Activated CD4-positive, alpha-beta T cell treated with anti-CD3 and anti-CD28 coated beads, Interleukin-2, amount 10 ng/mL, durations not matched to agents 24 days and 14 days (primary cell): Measurements from ENCODE around the gene MEMO1. TPM values are rescaled to one million over a fixed set of nuclear protein-coding genes. Genes with fewer than 3 reads are reported as not detected.
"Not testable (repeated sequence)": the region's sequence is repeated elsewhere in the genome, so short reads cannot be mapped to it uniquely, and the experiment has no call there.

Source experiments
- DNase-seq: peaks from one replicate; pipeline ENCODE4 v3.0.0; 2022
- H3K27ac Mint-ChIP-seq: one replicate; pipeline ENCODE4 v1.8.0; 2022; ENCODE audit warnings: mild to moderate bottlenecking, mixed read lengths
- H3K27me3 Mint-ChIP-seq: one replicate; pipeline ENCODE4 v1.8.0; 2022; ENCODE audit warnings: mixed read lengths
- H3K36me3 Mint-ChIP-seq: one replicate; pipeline ENCODE4 v1.8.0; 2022; ENCODE audit warnings: low read depth, mild to moderate bottlenecking, mixed read lengths
- H3K4me1 Mint-ChIP-seq: one replicate; pipeline ENCODE4 v1.8.0; 2021; ENCODE audit warnings: mixed read lengths
- H3K4me3 Mint-ChIP-seq: one replicate; pipeline ENCODE4 v1.8.0; 2022; ENCODE audit warnings: mild to moderate bottlenecking, moderate library complexity, mixed read lengths
- H3K9me3 Mint-ChIP-seq: one replicate; pipeline ENCODE4 v1.8.0; 2021; ENCODE audit warnings: mixed read lengths
- intact Hi-C: fragments of 100-400 bp; cut with micrococcal nuclease; formaldehyde crosslinking; loops from one replicate; pipeline ENCODE4 v1.15.1; 2023
- total RNA-seq: library from RNA; stranded (reverse); gene quantifications from 2 replicates; pipeline ENCODE4 v1.2.3, GENCODE V29; 2022

Gene MEMO1
- total RNA-seq = 64.0 and 65.8 TPM in 2 replicates

DNA sequence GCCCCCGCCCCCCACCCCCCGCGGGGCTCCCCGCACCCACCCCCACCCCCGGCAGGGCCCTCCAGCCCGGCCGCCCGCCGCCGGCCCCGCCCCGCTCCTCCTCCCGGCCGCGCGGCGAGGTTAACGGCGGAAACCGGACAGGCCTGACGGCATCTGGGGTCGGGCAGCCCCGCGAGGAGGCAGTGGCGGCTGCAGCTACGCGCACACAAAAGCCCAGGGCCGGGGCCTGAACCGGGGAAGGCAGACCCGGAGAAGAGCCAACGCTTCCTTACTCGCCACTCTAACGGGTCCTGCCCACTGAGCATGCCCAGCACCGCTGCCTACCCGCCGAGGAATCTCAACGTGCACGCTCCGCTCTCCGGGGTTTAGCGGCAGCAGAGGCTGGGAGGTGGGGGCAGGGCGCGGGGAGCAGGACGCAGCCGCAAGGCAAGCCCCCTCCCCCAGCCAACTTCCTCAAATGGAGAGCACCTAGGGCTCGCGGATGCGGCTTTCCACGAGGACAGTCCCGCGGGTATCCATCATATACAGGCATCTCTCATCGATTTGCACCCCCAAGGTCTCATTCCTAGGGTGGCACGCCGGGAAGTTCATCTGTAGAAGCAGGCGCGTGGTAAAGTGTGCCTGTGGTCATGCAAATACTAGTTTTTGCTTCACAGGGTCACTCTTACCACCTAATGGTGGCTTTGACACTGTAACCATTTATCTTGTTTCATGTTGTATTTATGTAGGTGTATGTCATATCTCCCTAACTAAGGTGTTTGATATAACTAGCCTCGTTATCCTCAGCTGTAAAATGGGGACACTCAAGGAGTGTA lies at the start of gene MEMO1:
Gene MEMO1 (minus strand): TSS at position 339 of the 815 bp plus-strand sequence. CDS start 761 bp downstream, outside the sequence.
- Mint-ChIP-seq H3K9me3 (no peaks in the 10 kb centered on the region), H3K4me1 (peaks cover 33% of the 10 kb centered on the region), H3K27ac (peak within 1 kb of the TSS; percentile 96), H3K4me3 (peak within 1 kb of the TSS; percentile 90), H3K36me3 (peaks cover 14% of the 10 kb centered on the region), H3K27me3 (no peaks in the 10 kb centered on the region)
- intact Hi-C loops = loop anchor here (1.0 to 2.0 kb wide), 5 partner anchors 28 to 1588 kb away; partner anchors contain the start of genes BIRC6, DPY30, FAM98A and SPAST
- peak; percentile 98 for DNase-seq

DNA sequence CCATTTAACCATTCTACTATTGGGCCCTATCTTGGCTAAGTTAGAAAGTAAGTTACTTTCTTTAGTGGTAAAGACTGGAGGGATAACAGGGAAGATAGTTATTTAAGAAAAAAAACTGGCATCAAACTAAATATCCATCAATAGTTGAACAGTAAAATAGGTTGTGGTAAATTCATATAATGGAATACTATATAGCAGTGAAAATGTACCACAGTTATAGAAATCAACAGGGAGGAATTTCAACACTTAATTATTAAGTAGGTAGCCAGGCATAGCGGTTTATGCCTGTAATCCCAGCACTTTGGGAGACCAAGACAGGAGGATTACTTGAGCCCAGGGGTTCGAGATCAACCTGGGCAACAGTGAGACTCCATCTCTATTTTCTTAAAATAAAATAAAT lies 49.5 kb upstream of the MEMO1 start:
- no peak overlapping the region for H3K27ac Mint-ChIP-seq
- no peak overlapping the region for H3K4me3 Mint-ChIP-seq
- no peaks in the 10 kb centered on the region for H3K9me3 Mint-ChIP-seq
- no peak for DNase-seq
- peaks cover 2% of the 10 kb centered on the region for H3K36me3 Mint-ChIP-seq
- peaks cover 2% of the 10 kb centered on the region for H3K27me3 Mint-ChIP-seq
- intact Hi-C loops = loop anchor here (5.0 kb wide), 1 partner anchor 1913 kb away; the partner anchor contains the start of gene YPEL5
- H3K4me1 Mint-ChIP-seq = peaks cover 17% of the 10 kb centered on the region

DNA sequence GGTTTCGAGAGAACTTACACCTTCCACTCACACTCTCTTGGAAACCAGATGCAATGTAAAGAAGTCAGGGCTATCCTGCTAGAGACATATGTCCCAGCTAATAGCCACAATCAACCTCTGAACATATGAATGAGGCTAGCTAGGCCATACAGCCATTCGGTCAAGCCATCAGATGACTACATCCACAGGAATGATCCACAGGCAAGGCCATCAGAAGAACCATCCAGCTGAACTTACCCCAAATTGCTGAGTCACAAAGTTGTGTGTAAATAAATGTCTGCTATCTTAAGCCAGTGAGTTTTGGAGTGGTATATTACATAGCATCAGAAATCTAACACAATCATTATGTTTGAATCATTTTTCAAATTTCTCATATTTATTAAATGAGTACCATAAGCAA lies 47.3 kb upstream of the MEMO1 start:
- intact Hi-C loops = no loop called here
- no peak for DNase-seq
- H3K27me3 Mint-ChIP-seq = peaks cover 2% of the 10 kb centered on the region
- H3K36me3 Mint-ChIP-seq = no peaks in the 10 kb centered on the region
- no peaks in the 10 kb centered on the region for H3K9me3 Mint-ChIP-seq
- H3K4me3 Mint-ChIP-seq = no peak overlapping the region
- H3K4me1 Mint-ChIP-seq = peaks cover 10% of the 10 kb centered on the region
- no peak overlapping the region for H3K27ac Mint-ChIP-seq

DNA sequence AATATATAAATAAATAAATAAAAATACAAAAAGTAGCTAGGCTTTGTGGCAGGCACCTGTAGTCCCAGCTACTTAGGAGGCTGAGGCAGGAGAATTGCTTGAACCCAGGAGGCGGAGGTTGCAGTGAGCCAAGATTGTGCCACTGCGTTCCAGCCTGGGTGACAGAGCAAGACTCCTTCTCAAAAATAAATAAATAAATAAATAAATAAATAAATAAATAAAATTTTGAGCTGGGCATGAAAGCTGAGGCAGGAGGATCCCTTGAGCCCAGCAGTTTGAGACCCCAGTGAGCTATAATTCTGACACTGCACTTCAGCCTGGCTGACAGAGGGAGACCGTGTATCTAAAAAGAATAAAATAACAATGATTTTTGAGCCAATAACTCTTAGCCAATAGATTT lies 43.8 kb upstream of the MEMO1 start:
- H3K4me3 Mint-ChIP-seq, H3K36me3 Mint-ChIP-seq, H3K27ac Mint-ChIP-seq, intact Hi-C loops, DNase-seq, H3K4me1 Mint-ChIP-seq, H3K27me3 Mint-ChIP-seq, H3K9me3 Mint-ChIP-seq: not testable (repeated sequence)

DNA sequence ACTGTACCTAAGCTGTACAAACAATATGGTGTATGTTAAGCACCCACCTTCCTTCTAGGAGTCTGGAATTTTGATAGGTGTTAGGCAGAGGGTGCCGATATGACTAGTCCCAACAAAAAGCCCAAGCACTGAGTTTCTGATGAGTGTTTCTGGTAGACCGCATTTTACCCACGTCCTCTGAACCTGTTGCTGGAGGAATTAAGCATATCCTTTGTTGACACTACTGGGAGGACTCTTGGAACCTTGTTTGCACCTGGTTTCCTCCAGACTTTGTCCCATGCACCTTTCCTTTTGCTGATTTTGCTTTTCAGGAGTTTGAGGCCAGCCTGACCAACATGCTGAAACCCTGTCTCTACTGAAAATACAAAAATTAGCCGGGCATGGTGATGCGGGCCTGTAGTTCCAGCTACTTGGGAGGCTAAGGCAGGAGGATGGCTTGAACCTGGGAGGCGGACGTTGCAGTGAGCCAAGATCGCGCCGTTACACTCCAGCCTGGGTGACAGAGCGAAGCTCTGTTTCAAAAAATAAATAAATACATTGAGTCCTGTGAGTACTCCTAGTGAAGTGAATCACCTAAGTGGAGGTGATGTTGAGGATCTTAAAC lies 41.1 kb upstream of the MEMO1 start:
- no peak for DNase-seq
- no peaks in the 10 kb centered on the region for H3K36me3 Mint-ChIP-seq
- no peak overlapping the region for H3K27ac Mint-ChIP-seq

DNA sequence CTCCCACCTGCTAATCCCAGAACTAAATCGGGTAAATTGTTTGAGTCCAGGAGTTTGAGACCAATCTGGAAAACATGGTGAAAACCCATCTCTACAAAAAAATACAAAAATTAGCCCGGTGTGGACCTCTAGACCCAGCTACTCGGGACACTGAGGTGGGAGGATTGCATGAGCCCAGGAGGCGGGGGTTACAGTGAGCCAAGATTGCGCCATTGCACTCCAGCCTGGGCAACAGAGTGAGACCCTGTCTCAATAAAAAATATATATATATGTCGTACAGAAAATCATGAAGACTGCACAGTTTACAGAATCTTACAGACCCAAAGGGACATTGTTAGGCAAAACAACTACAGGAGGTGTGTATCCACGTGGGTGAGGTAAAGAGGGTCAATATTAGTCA lies 32.8 kb upstream of the MEMO1 start:
- no peak overlapping the region for H3K4me3 Mint-ChIP-seq
- intact Hi-C loops = no loop called here
- H3K27ac Mint-ChIP-seq = no peak overlapping the region
- no peak for DNase-seq
- H3K4me1 Mint-ChIP-seq = peaks cover 11% of the 10 kb centered on the region
- no peaks in the 10 kb centered on the region for H3K27me3 Mint-ChIP-seq
- H3K36me3 Mint-ChIP-seq = no peaks in the 10 kb centered on the region
- no peaks in the 10 kb centered on the region for H3K9me3 Mint-ChIP-seq

More for the DNA sequence above, 41.1 kb upstream of the MEMO1 start:
- no peaks in the 10 kb centered on the region for H3K27me3 Mint-ChIP-seq
- H3K9me3 Mint-ChIP-seq = no peaks in the 10 kb centered on the region
- intact Hi-C loops = no loop called here
- peaks cover 2% of the 10 kb centered on the region for H3K4me1 Mint-ChIP-seq
- no peak overlapping the region for H3K4me3 Mint-ChIP-seq

DNA sequence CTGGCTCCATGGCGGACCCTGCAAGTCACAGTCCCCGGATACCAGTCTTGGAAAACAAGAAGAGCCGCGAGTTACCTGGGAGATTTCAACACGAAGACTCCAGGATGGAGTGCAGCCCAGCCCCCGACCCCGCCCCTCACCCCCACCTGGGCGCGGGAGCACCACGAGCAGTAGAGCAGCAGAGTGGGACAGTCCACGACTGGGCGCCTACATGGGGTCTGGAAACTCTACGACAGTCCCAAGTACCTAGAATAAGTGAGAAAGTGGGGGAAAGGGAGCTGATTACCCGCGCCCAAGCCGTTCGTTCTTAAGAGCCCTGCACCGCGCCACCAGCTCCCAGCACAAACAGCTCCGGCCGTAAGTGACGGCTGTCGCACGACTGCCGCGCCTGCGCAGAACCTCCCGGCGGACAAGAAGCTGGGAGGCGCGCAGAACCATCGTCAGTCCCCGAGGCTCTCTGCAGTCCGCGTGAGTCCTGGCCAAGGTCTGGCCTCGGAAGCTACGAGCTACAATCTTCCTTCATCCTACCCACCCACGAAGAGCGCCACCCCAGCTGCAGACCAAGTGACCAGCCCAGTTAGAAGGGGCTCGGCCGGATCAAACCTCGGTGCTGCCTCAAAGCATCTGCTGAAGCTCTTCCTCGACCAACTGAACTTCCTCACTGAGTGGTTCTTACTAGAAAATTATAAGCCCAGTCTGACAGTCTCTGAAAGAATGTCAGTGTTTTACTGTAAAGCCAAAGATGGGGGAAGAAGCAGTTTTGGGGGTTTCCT lies 28.8 kb upstream of the MEMO1 start, which contains the start of gene DPY30:
Gene DPY30 (minus strand): TSS at position 359 of the 773 bp plus-strand sequence. CDS start 349 bp downstream, at position 10.
- DNase-seq = peak; percentile 97
- Mint-ChIP-seq H3K27ac (peak within 1 kb of the TSS; percentile 92), H3K4me1 (peaks cover 14% of the 10 kb centered on the region), H3K4me3 (peak within 1 kb of the TSS; percentile 97), H3K36me3 (peaks cover 4% of the 10 kb centered on the region), H3K27me3 (no peaks in the 10 kb centered on the region), H3K9me3 (no peaks in the 10 kb centered on the region)
- intact Hi-C loops = loop anchor here (1.0 kb wide), 3 partner anchors 24 to 126 kb away; partner anchors contain the start of genes MEMO1, SLC30A6 and SPAST

DNA sequence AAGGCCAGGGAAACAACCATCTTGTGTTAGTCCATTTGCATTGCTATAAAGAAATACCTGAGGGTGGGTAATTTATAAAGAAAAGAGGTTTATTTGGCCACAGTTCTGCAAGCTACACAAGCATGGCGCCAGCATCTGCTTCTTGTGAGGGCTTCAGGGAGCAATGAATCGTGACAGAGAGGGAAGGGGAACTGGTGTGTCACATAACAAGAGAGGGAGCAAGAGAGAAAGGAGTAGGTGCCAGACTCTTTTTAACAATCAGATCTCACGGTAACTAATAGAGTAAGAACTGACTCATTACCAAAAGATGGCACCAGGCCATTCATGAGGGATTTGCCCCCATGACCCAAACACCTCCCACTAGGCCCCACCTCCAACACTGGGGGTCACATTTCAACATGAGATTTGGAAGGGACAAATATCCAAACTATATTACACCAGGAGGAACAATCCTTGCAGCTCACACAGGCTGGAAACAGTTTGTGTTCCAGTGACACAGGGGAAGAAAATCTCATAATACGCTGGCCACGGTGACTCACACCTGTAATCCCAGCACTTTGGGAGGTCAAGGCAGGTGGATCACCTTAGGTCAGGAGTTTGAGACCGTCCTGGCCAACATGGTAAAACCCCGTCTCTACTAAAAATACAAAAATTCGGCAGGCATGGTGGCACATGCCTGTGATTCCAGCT lies 23.5 kb upstream of the MEMO1 start:
- H3K4me3 Mint-ChIP-seq, H3K27ac Mint-ChIP-seq, H3K9me3 Mint-ChIP-seq, H3K27me3 Mint-ChIP-seq, intact Hi-C loops, DNase-seq: not testable (repeated sequence)
- H3K4me1 Mint-ChIP-seq = peaks cover 14% of the 10 kb centered on the region
- peaks cover 18% of the 10 kb centered on the region for H3K36me3 Mint-ChIP-seq

DNA sequence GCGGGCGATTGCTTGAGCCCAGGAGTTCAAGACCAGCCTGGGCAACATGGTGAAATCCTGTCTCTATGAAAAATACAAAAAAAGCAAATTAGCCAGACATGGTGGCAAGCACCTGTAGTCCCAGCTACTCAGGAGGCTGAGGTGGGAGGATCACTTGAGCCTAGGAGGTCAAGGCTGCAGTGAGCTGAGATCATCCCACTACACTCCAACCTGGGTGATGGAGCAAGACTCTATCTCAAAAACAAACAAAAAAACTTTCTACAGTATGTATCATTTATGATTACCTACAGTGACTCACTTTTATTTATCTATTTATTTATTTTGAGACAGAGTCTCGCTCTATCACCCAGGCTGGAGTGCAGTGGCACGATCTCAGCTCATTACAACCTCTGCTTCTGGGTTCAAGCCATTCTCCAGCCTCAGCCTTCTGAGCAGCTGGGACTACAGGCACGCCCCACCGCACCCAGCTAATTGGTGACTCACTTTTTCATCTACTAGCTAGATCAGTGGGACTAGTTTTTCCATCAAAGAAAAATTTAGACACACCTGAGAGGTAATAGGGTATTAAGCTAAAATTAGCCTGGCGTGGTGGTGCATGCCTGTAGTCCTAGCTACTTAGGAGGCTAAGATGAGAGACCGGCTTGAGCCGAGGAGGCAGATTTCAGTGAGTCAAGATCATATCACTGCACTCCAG lies 8.1 kb upstream of the MEMO1 start:
- DNase-seq, H3K27me3 Mint-ChIP-seq, H3K36me3 Mint-ChIP-seq, H3K4me1 Mint-ChIP-seq, intact Hi-C loops, H3K4me3 Mint-ChIP-seq, H3K9me3 Mint-ChIP-seq, H3K27ac Mint-ChIP-seq: not testable (repeated sequence)

DNA sequence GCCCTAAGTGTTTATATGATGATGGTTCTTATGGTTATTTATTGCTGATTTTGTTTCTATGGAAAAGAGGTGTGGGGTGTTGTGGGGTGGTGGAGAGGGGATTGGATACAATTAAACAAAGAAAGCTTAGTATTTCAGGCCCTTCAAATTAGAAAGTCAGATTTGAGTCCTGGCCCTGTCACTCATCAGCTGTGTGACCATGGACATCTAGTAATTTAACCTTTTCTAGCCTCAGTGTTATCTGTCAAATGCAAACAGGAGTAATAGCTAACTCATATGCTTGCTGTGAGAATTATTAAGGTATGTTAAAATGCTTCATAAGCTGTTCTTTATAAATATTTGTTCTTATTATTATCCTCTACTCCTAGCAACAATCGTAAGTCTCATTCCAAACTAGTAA lies 2.1 kb upstream of the MEMO1 start:
- intact Hi-C loops = no loop called here
- H3K4me1 Mint-ChIP-seq = peaks cover 22% of the 10 kb centered on the region
- no peaks in the 10 kb centered on the region for H3K9me3 Mint-ChIP-seq
- DNase-seq = peak; percentile 37
- H3K36me3 Mint-ChIP-seq = peaks cover 8% of the 10 kb centered on the region
- H3K27me3 Mint-ChIP-seq = no peaks in the 10 kb centered on the region
- no peak overlapping the region for H3K4me3 Mint-ChIP-seq
- no peak overlapping the region for H3K27ac Mint-ChIP-seq

DNA sequence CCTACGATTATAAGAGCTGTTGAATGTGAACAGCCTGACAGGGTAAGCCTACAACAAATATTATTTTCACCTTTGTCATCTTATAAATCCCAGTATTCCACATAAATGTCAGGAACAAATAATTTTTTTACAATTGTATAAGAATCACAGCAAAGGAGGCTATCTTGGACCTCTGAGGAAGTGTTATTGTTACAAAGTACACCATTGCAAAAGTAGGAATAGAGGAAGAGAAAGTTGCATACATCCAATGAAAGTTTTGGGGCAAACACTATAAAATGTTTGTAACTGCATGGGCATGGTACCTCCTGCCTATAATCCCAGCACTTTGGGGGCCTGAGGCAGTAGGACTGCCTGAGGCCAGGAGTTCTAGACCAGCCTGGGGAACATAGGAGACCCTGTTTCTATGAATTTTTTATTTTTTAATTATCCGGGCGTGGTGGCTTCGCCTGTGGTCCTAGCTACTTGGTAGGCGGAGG lies 715 bp upstream of the MEMO1 start:
- H3K27me3 Mint-ChIP-seq = no peaks in the 10 kb centered on the region
- peak overlapping the region; percentile 96 for H3K27ac Mint-ChIP-seq
- DNase-seq = peak; percentile 60
- H3K9me3 Mint-ChIP-seq = no peaks in the 10 kb centered on the region
- peaks cover 30% of the 10 kb centered on the region for H3K4me1 Mint-ChIP-seq
- H3K36me3 Mint-ChIP-seq = peaks cover 12% of the 10 kb centered on the region
- intact Hi-C loops = loop anchor here (1.0 to 2.0 kb wide), 5 partner anchors 28 to 1587 kb away; partner anchors contain the start of genes BIRC6, DPY30, FAM98A and SPAST
- peak overlapping the region; percentile 90 for H3K4me3 Mint-ChIP-seq

DNA sequence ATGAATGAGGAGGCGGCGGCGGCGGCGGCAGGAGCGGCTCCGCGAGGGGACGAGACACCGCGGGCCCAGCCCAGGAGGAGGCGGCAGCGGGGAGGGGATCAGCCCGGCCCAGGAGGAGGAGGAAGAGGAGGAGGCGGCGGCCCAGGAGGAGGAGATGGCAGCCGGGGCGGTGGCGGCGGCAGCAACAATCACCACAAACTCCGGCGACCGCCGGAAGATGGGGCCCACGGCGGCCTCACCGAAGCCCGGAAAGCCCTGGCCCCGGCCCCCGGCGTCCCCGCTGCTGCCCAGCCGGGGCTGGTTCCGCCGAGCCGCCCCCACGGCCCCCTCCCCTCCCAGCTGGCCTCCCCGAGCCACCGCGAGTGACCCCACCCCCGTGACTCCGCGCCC lies 533 bp downstream of the MEMO1 start:
- peaks cover 39% of the 10 kb centered on the region for H3K4me1 Mint-ChIP-seq
- H3K4me3 Mint-ChIP-seq, H3K27me3 Mint-ChIP-seq, H3K9me3 Mint-ChIP-seq, H3K27ac Mint-ChIP-seq: not testable (repeated sequence)
- DNase-seq = peak; percentile 92
- peaks cover 18% of the 10 kb centered on the region for H3K36me3 Mint-ChIP-seq
- intact Hi-C loops = loop anchor here (2.0 kb wide), 3 partner anchors 59 to 1589 kb away; partner anchors contain the start of genes BIRC6 and FAM98A
